Measurements from ENCODE around the gene TMEM238.
"Not testable (repeated sequence)": the region's sequence is repeated elsewhere in the genome, so short reads cannot be mapped to it uniquely, and the experiment has no call there.

The TMEM238 gene

DNA sequence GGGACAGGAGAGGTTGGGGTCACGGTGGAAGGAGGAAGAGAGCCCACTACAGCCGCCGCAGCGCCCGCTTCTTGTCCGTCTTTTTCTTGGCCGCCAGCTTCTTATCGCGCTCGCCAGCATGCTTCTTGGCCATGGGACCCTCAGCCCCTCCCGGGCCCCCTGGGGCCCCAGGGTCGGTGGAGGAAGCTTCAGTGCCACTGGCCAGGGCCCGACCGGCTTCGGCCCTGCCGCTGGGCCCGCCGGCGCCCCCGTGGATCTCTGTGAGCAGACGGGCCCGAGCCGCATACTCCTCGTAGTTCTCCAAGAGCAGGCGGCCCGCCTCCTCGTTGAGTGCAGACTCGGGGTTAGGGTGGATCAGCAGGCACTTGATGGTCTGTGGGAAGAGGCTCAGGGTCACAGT, 17.3 kb upstream of the TMEM238 start:
- DNase-seq (ENCODE audit: low read depth): not testable (repeated sequence)

DNA sequence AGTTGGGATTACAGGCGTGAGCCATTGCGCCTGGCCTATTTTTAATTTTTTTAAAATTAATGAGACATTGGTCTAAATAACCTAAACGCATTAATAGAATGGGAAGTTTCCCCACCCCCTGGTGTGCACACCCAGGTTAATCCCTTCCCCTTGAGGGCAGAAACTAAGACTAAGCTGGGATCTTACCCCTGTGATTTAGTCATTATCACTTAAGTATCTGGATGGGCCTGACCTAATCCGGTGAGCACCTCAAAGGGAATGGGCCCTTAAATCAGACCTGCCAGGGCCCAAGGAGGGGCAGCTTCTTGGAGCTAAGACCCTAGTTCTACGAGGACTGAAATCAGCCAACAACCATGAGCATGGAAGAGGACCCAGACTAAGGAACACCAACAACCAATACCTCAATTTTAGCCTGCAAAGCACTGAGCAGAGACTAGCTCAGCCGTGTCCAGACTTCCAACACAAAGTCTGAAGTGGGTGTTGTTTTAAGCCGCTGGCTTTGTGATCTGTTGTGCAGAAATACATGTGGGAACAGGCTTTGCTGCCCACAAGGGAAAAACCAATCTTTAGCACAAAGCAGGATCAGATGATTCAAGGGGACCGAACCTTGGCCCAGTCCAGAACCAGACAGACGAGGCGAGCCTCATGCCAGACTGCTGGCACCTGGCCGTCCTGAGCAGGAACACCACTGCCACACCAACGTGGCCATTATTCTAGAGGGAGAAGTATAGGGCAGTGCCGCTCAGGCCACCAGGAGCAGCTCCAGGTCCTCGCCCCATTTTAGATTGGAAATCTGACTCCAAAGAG, 16.4 kb upstream of the TMEM238 start:
- no peak for DNase-seq (ENCODE audit: low read depth)

DNA sequence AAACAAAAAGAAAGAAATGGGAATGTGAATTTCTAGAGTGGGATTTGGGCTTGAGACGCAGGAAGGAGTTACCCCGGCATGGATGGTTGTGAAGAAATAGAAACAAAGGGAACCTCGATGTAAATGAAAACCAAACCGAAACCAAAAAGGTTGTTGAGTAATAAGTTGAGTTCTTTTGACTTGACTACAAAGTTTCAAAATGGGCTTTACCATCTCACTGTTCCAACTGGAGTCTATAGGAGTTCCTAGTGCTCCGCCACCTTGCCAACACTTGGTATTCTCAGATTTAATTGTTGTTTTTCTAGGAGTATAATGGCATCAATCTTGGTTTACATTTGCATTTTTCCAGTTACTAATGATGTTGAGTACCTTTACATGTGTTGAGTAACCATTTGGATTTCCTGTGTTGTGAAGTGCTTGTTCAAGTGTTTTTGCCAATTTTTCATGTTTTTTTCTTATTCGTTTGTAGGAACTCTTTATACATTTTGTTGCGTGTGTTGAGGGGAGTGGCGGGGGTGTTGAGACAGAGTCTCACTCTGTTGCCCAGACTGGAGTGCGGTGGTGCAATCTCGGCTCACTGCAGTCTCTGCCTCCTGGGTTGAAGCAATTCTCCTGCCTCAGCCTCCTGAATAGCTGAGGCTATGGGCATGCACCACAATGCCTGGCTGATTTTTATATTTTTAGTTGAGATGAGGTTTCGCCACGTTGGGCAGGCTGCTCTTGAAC, 14.3 kb upstream of the TMEM238 start:
- DNase-seq (ENCODE audit: low read depth): no peak

DNA sequence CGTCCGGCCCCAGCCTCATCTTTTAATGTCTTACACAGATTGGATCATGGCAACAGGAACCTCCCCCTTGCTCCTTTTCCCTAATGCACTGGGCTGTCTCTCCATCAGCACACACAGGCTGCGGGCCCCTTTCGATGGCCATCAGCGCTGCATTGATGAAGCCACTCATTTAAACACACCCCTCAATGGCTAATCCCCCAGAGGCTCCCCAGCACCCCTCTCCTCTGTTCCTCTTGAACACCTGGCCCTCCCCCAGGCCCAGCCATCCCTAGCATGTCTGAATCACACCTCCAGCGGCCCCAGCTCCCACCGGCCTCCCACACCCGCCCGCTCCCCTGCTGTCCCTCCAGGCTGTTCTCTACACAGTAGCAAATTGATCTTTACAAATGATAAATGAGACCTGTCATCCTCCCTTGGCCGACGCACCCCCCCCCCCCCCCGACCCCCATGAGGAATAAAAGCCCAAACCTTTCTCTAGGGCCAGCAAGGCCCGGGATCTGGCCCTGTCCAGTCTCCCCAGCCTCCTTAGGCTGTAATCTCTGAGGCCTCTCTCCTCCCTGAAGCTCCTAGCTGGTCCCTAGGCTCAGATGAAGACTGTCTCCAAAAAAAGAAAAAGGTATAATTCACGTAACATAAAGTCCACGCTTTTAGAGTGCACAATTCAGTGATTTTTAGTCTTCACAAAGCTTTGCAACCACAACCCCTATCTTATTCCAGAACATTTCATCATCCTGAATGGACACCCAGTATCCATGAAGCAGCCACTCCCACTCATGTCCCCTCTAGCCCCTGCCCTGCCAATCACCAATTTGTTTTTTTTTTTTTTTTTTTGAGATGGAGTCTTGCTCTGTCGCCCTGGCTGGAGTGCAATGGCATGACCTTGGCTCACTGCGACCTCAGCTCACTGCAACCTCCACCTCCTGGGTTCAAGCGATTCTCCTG, 9.0 kb upstream of the TMEM238 start:
- DNase-seq (ENCODE audit: low read depth): no peak

DNA sequence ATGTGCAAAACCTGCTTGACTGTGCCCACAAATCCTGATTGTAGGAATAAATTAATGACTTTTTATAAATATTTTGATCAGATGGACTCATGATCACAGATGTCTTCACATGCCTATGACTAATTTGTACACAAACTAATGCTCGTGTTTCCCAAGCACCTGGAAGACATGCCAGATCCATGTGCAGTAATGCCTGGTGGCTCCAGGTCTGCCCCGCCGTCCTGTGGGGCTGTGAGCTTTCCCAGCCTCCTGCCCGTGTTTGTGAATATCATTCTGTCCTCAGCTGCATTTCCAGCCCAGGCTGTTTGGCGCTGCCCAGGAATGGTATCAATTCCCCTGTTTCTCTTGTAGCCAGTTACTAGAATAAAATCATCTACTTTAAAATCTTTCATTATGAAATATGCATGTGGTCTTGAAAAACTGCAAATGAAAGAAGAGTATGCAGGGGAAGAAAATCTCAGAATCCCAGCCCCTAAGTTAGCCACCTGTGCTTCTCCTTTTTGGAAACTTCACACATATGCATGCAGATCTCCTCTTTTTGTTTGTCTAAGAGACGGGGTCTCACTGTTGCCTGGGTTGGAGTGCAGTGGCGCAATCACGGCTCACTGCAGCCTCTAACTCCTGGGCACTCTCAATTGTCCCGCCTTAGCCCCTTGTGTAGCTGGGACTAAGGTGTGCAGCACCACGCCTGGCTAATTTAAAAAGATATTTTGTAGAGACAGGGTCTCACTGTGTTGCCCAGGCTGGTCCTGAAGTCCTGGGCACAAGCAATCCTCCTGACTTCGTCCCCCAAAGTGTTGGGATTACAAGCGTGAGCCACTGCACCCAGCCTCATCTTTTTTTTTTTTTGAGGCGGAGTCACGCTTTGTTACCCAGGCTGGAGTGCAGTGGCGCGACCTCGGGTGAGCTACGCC, 7.9 kb upstream of the TMEM238 start:
- DNase-seq (ENCODE audit: low read depth): no peak

DNA sequence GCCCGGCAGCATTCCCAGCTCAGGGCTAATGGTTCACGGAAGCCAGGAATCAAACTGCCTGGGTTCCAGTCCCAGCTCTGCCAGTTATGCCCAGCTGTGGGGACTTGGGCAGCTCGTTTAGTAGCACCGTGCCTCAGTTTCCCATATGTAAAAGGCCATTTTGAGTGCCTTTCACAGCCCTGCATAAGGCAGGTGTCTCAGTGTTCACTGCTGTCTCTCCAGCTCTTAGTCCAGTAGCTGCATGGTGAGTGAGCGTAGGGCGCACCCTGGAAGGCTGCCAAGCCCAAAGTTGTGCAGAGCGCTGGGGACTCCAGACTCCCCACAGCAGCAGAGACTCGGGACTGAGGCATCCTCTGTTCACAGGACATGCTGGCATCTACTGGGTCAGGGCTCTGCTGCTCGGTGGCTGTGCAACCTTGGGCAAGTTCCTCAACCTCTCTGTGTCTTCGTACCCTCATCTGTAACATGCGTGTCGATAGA, 7.1 kb upstream of the TMEM238 start:
- no peak for DNase-seq (ENCODE audit: low read depth)

DNA sequence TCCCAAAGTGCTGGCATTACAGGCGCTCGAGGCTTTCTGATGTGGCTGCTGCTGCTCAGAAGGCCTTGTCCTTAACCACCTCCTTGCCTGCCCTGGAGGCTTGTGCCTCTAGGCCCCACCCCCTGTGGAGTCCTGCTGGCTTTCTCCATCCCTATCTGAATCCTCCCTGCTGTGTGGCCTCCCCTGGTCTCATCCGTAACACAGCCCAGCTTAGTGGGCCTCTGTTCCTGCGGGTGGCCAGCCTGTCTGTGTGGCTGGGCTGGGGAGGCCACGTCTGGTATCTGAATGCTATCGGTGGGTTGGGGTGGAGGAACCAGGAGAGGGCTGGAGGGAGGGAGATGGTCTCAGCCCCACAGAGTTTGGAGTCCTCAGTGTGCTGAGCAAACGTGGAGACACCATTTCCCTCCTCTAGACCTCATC, 6.4 kb upstream of the TMEM238 start:
- DNase-seq (ENCODE audit: low read depth): no peak

DNA sequence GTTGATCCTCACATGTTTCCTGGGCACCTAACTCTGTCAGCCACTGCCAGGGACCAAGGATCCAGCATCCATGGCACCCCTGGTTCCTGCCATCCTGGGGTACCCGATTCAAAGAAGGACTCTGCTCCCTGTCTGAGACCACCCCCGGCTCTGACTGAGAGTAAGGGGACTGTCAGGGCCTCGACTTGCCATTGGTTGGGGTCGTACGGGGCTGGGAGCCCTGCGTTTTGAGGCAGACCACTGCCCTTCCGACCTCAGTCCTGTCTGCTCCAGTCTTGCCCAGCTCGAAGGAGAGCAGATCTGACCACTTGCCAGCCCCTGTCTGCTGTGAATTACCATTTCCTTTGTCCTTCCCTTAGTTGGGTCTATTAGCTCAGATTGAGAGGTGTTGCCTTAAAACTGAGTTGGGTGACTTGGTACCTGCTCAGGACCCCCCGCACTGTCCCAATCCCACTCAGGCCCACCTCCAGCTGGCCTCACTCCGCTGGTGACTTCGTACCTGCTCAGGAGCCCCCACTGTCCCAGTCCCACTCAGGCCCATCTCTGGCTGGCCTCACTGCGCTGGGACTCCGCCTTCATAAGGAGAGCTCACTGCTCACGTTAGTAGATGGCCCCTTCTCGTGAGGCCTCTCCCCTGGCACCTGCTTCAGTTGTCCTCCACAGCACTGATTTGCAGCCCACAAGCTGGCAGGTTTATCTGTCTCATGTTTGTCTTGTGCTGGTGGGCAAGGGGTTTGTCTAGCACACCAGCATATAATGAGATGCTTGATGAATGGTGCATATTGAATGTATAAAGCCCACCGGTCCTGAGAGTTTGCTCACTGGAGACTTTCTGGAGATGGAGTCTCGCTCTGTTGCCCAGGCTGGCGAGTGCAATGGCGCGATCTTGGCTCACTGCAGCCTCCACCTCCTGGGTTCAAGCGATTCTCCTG, 5.6 kb upstream of the TMEM238 start:
- DNase-seq (ENCODE audit: low read depth): no peak

DNA sequence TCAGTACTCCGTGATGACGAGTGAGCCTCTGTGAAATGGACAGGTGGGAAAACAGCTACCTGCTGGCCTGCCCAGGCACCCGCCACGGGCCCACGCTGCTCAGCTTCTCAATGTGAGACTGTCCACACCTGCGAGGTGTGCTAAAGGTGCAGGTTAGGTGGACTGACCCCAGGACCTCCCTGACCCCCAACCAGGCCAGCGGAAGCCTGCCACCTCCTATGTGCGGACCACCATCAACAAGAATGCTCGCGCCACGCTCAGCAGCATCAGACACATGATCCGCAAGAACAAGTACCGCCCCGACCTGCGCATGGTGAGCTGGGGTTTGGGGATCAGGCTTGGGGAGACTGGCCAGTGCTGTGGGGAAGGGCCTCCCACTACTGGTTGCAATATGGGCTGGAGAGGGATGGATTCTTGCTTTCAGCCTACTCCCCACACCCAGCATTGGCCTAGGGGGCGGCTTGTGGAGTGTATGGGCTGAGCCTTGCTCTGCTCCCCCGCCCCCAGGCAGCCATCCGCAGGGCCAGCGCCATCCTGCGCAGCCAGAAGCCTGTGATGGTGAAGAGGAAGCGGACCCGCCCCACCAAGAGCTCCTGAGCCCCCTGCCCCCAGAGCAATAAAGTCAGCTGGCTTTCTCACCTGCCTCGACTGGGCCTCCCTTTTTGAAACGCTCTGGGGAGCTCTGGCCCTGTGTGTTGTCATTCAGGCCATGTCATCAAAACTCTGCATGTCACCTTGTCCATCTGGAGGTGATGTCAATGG, 3.8 kb upstream of the TMEM238 start:
- no peak for DNase-seq (ENCODE audit: low read depth)

DNA sequence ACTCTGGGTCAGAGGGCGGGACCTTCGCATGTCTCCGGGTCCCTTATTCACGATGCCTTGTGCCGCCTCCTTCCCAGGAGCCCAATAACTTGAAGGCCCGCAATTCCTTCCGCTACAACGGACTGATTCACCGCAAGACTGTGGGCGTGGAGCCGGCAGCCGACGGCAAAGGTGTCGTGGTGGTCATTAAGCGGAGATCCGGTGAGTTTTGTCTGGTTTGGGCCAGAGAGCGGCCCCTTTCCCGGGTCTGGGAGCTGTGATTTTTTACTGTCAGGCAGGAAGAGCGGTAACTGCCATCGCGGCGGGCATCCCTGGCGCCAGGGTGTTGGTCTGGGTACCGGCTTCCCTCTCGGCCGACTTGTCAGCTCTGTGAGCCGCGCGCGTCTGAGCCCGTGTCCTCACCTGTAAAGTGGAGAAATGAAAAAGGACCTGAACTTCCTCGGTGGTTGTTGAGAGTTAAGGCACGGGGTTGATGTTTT, 2.4 kb upstream of the TMEM238 start:
- no peak for DNase-seq (ENCODE audit: low read depth)

DNA sequence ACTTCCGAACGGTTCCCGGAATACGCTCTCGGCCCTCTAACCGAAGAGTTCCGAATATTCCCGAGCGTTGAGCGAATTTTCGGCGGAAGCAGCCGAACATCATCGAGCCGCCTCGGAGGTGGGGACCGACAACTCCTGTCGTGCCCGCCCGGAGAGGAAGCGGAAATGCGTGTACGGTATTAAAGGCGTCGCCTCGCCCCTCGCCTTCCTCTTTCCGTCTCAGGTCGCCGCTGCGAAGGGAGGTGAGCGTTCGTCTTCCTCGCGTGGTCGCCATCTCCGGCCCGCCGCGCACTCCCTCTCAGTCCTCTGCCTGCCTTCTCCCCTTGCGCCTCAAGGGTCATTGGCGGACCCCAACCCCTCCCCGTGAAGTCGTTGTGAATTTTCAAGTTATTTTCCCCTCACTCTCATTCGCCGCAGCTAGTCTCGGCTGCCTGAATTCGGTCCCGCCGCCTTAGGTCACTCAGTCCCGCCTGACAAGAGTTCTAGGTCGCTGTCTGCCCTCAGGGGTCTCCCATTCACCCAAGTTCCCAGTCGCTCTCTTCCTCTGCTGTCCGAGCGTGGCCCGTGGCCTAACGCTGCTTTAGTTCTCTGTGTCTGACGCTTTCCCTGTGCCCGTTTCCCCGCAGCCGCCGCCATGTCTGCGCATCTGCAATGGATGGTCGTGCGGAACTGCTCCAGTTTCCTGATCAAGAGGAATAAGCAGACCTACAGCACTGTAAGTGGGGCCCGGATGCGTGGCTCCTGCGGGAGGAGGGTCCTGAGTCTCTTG, 1.8 kb upstream of the TMEM238 start, which contains the start of gene RPL28:
Gene RPL28 (plus strand): TSS at position 209 of the 769 bp plus-strand sequence. CDS start 426 bp downstream, at position 635.
- DNase-seq (ENCODE audit: low read depth): peak; percentile 97

DNA sequence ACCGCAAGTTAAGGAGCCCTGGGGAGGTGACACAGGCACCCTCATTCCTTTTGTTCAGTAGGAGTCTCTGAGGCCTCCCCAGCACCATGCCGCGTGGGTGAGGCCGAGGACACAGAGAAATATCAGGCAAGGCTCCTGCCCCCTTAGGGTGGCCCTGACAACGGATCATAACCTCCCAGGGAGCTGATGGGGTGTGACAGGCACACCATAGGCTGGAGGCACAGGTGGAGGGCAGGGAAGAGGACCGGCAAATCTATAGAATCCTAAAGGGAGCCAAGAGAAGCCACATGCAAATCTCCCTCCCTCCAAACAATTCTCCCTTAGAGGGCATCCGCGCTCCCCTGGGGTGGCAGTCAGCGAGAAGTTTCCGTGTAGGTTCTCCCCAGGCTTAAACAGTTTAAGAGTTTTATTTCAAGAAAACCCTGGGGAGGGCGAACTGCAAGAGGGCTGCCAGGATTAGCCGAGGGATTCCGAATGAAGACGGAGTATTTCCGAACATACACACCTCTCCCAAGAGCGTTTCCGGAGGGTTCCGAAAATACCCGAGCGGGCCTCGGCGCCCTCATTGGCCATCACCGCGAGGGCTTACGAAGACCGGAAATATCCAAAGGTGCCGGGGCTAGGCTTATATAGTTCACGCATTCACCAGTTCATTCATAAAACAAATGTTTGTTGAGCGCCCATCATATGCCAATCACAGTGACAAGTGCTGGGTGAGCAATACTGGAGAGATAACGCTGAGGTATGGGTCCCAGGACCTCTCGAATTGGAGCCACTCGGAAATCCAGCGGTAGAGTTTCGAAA, 1.0 kb upstream of the TMEM238 start:
- DNase-seq (ENCODE audit: low read depth): peak; percentile 92

DNA sequence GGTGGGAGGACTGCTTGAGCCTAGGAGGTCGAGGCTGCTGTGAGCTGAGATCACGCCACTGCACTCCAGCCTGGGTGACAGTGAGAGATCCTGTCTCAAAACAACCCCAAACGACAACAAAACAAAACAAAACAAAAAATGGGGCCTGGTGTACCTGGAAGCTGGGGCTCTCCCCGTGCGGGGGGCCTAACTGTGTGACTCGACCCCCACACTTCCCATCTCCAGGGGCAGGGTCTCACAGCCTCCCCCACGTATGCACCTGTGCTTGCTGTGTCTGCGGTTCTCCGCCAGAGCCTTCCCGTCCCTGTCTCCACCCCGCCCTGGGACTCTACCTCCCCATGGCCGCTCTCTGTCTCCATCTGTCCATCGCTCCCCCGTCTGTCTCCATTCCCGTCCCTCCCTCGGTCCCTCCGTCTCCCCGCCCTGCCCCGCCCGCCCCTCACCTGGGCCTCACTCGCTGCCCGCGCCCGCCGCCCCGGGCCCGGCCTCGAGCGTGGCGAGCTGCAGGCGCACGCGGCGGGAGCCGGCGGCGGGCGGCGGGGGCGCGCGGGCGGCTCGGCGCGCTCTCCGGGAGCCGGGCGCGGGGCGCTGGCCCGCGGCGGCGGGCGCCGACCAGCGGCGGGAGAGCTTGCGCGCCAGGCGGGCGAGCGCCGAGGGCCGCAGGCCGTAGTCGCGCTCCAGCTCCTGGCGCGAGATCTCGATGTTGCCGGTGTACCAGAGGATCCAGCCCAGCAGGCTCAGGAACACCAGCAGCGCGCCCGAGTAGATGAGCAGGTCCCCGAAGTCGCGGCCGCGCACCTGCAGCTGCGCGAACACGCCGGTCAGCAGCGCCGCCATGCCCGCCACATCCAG, 587 bp downstream of the TMEM238 start:
- no peak for DNase-seq (ENCODE audit: low read depth)

DNA sequence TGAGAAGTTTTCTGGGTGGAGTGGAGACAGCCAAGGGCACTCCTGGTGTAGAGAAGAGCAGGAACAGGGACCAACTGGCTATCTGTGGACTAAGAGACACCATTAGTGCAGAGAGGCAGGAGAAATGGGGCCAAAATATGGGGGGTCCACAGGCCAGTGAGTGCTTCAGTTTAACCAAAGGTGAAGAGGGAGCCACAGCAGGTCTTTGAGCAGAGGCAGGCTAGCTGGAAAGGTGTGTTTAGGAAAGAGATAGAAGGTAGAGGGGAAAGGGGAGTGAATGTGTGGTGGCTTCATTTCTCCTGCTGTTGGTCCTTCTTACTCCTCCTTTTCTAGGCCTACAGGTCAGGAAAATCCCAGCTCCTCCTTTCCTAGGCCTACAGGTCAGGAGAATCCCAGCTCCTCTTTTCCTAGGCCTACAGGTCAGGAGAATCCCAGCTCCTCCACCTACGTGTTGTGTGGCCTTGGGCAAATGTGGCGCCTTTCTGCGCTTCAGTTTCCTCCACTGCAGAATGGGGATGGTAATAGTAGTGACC, 1.5 kb downstream of the TMEM238 start:
- DNase-seq (ENCODE audit: low read depth): no peak

DNA sequence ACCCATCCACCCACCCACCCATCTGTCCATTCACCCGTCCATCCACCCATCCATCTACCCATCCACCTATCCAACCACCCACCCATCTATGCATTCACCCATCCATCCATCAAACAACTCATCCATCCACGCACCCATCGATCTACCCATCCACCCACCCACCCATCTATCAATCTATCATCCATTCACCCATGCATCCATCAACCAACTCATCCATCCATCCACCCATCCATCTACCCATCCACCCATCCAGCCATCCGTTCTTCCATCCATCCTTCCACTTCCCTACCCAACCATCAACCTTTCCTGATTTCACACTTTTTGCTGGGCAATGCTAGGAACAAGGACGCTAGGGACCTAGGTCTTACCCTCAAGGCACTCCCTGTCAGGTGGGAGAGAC, 2.1 kb downstream of the TMEM238 start:
- DNase-seq (ENCODE audit: low read depth): no peak

DNA sequence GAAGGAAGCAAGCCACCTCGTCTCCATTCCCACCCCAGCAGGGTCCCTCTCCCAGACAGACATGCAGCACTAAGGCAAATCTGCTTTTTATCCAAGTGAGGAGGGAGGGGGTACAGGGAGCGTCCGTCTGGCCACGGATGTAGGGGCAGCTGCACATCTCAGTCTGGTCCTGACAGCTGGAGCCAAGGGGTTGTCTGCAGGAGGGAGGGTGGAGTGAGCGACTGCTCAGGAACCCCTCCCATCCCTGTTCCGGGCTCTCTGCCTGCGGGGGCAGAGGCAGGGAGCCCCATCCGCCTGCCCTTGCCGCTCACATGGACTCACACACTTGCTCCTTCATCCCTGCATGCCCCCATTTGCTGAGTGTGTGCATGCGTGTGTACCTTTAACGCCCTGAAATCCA, 4.9 kb downstream of the TMEM238 start:
- no peak for DNase-seq (ENCODE audit: low read depth)

Measured in activated gamma-delta T cell treated with anti-CD3 and anti-CD28 coated beads, Interleukin-2, amount 50 U/mL, for 16 hours (primary cell).